ENCODE measurements around the gene ABCB10.

DNA sequence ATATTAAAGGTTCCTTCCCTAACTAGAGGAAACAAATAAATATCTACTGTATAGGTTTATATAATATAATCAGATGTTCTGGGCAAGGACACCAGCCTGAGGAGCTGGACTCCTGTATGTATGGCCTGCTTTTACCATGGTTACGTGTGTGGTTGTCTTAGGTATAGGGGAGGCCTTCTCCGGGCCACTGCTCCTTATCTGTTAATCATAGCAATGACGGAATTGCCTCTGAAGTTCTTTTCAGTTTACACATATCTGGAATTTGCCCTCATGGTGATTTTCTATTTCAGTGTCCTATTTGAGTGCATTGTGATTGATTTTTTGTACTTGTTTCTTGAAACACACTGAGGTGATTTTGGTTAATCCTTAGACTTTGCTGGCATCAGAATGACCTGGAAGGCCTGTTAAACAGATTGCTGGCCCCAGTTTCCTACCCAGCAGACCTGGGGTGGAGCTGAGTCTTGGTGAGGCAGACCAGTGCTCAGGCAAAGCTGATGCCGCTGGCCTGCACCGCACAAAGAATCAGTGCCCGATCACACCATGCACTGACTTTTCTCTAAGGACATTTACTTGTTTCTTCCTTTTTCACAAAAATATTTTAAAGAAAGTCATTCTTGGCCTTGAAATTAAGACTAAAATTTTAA, 18.5 kb downstream of the ABCB10 start:
- TF ChIP-seq POLR2AphosphoS5 (IDR thresholded peaks at IDR 0.05; ENCODE audit: low read depth, low read length) (no peak), POLR2A (IDR thresholded peaks at IDR 0.05; ENCODE audit: low read depth, low read length) (no peak), TAF1 (IDR thresholded peaks at IDR 0.05; ENCODE audit: low read depth, low read length) (no peak), PAX5 (IDR thresholded peaks at IDR 0.05; ENCODE audit: insufficient read depth, low read length, severe bottlenecking) (no peak), SPI1 (IDR thresholded peaks at IDR 0.05; ENCODE audit: low read depth, low read length) (no peak), POU2F2 (IDR thresholded peaks at IDR 0.05; ENCODE audit: low read depth, low read length) (no peak)

All from GM12891 (cell line).